Astrocyte (in vitro differentiated cells and primary cell): ENCODE data around the gene IFT88. TPM values are rescaled to one million over a fixed set of nuclear protein-coding genes. Genes with fewer than 3 reads are reported as not detected.

ENCODE experiments used
- DNase-seq: peaks from one replicate; pipeline ENCODE4 v3.0.0-alpha.2; 2010; ENCODE audit warnings: low read depth
- FAIRE-seq: peaks from 2 replicates; lab custom pipeline; 2011; peaks lifted over from hg19 to GRCh38; lab: Jason Lieb, UNC
- H2AFZ ChIP-seq: 2 replicates; pipeline ENCODE4 v1.6.0; 2012; ENCODE audit warnings: low read depth, low read length, inconsistent platforms
- H3K27ac ChIP-seq: 2 replicates; pipeline ENCODE4 v1.5.1; 2011; ENCODE audit warnings: low read depth, low read length, inconsistent platforms
- H3K27me3 ChIP-seq: 2 replicates; pipeline ENCODE4 v1.6.0; 2011; ENCODE audit warnings: low read length, inconsistent platforms; ENCODE audit not compliant: insufficient read depth
- H3K36me3 ChIP-seq: 2 replicates; pipeline ENCODE4 v1.5.1; 2011; ENCODE audit warnings: low read length, inconsistent platforms; ENCODE audit not compliant: insufficient read depth
- H3K4me1 ChIP-seq: 2 replicates; pipeline ENCODE4 v1.5.1; 2011; ENCODE audit warnings: low read length, inconsistent platforms; ENCODE audit not compliant: insufficient read depth
- H3K4me2 ChIP-seq: 2 replicates; pipeline ENCODE4 v1.6.0; 2012; ENCODE audit warnings: low read length, inconsistent platforms
- H3K4me3 ChIP-seq: 2 replicates; pipeline ENCODE4 v1.5.1; 2011; ENCODE audit warnings: low read depth, mild to moderate bottlenecking, low read length, inconsistent platforms; ENCODE audit not compliant: insufficient read depth
- H3K79me2 ChIP-seq: 2 replicates; pipeline ENCODE4 v1.6.0; 2012; ENCODE audit warnings: mild to moderate bottlenecking, low read length, inconsistent platforms; ENCODE audit not compliant: insufficient read depth
- H3K9ac ChIP-seq: 2 replicates; pipeline ENCODE4 v1.6.0; 2012; ENCODE audit warnings: mild to moderate bottlenecking, low read length, inconsistent platforms
- H3K9me3 ChIP-seq: 2 replicates; pipeline ENCODE4 v1.5.1; 2012; ENCODE audit warnings: low read depth, mild to moderate bottlenecking, low read length, inconsistent platforms; ENCODE audit not compliant: insufficient read depth
- H4K20me1 ChIP-seq: 2 replicates; pipeline ENCODE4 v1.6.0; 2012; ENCODE audit warnings: low read length, inconsistent platforms; ENCODE audit not compliant: insufficient read depth
- H3K27ac Mint-ChIP-seq: one replicate; pipeline ENCODE4 v1.8.0; 2021; ENCODE audit warnings: mild to moderate bottlenecking, mixed read lengths; ENCODE audit not compliant: unreplicated experiment
- H3K27me3 Mint-ChIP-seq: one replicate; pipeline ENCODE4 v1.8.0; 2021; ENCODE audit warnings: low read depth, mixed read lengths; ENCODE audit not compliant: unreplicated experiment
- H3K36me3 Mint-ChIP-seq: one replicate; pipeline ENCODE4 v1.8.0; 2021; ENCODE audit warnings: low read depth, mixed read lengths; ENCODE audit not compliant: unreplicated experiment
- H3K4me1 Mint-ChIP-seq: one replicate; pipeline ENCODE4 v1.8.0; 2021; ENCODE audit warnings: low read depth, mixed read lengths; ENCODE audit not compliant: unreplicated experiment
- H3K4me3 Mint-ChIP-seq: one replicate; pipeline ENCODE4 v1.8.0; 2021; ENCODE audit warnings: mild to moderate bottlenecking, moderate library complexity, mixed read lengths; ENCODE audit not compliant: unreplicated experiment
- H3K9me3 Mint-ChIP-seq: one replicate; pipeline ENCODE4 v1.8.0; 2021; ENCODE audit warnings: mild to moderate bottlenecking, mixed read lengths; ENCODE audit not compliant: unreplicated experiment
- EZH2 ChIP-seq: IDR thresholded peaks from 2 replicates; pipeline ENCODE4 v1.6.1; 2012; ENCODE audit warnings: mild to moderate bottlenecking, low read length, inconsistent platforms; ENCODE audit not compliant: insufficient read depth
- total RNA-seq: library from RNA; stranded (reverse); gene quantifications from 2 replicates; pipeline ENCODE4 v1.2.1, GENCODE V29; 2021
- TF ChIP-seq, protein P1 (sequence below): IDR thresholded peaks from 2 replicates; pipeline ENCODE4 v1.5.1; 2011; ENCODE audit warnings: low read depth, mild to moderate bottlenecking, inconsistent platforms, low read length, moderate library complexity; ENCODE audit not compliant: insufficient read depth

The IFT88 gene
- total RNA-seq, 1 donor from 2014 or later: 7.6 TPM

DNA sequence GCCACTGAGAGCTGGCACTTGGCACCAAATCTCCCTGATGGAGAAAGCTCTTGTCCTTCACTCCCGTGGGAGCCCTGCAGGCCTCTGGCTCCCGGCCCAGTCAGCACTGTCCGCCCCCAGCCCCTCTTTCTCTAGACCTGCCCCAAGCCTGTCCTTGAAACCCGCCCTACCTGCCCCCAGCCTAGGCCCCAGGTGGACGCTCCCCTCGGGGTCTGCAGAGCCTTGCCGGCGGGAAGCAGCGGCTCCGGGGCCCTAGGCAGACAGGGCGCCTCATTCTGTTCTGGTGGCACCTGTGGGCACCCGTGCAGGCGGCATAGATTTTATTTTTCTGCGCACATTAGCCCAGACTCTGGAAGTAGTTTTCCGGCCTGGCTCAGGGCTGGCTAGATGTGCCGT lies 154.1 kb downstream of the IFT88 start:
- Histone ChIP-seq H3K27ac (no peak overlapping the region), H3K27me3 (peaks cover 8% of the 10 kb centered on the region), H2AFZ (no peak overlapping the region), H3K79me2 (no peaks in the 10 kb centered on the region), H3K4me3 (no peak overlapping the region), H3K9ac (no peak overlapping the region), H3K36me3 (no peaks in the 10 kb centered on the region), H4K20me1 (no peaks in the 10 kb centered on the region), H3K4me1 (peaks cover 10% of the 10 kb centered on the region), H3K9me3 (no peaks in the 10 kb centered on the region), H3K4me2 (peak overlapping the region; percentile 87)
- FAIRE-seq (no peak), DNase-seq (no peak)
- Mint-ChIP-seq H3K27ac (no peak overlapping the region), H3K36me3 (peaks cover 1% of the 10 kb centered on the region), H3K9me3 (no peaks in the 10 kb centered on the region), H3K4me3 (no peak overlapping the region), H3K27me3 (peaks cover 23% of the 10 kb centered on the region), H3K4me1 (no peaks in the 10 kb centered on the region)
- no peak for TF ChIP-seq EZH2
- TF ChIP-seq, protein P1, sequence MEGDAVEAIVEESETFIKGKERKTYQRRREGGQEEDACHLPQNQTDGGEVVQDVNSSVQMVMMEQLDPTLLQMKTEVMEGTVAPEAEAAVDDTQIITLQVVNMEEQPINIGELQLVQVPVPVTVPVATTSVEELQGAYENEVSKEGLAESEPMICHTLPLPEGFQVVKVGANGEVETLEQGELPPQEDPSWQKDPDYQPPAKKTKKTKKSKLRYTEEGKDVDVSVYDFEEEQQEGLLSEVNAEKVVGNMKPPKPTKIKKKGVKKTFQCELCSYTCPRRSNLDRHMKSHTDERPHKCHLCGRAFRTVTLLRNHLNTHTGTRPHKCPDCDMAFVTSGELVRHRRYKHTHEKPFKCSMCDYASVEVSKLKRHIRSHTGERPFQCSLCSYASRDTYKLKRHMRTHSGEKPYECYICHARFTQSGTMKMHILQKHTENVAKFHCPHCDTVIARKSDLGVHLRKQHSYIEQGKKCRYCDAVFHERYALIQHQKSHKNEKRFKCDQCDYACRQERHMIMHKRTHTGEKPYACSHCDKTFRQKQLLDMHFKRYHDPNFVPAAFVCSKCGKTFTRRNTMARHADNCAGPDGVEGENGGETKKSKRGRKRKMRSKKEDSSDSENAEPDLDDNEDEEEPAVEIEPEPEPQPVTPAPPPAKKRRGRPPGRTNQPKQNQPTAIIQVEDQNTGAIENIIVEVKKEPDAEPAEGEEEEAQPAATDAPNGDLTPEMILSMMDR: no peak

- Mint-ChIP-seq H3K27ac (no peak overlapping the region), H3K27me3 (peaks cover 18% of the 10 kb centered on the region), H3K9me3 (no peaks in the 10 kb centered on the region), H3K4me3 (peak overlapping the region; percentile 34), H3K36me3 (peaks cover 1% of the 10 kb centered on the region), H3K4me1 (no peaks in the 10 kb centered on the region)
- DNase-seq: peak; percentile 49
- peaks cover 10% of the 10 kb centered on the region for H3K4me1 ChIP-seq
- no peaks in the 10 kb centered on the region for H4K20me1 ChIP-seq
- H3K9me3 ChIP-seq: no peaks in the 10 kb centered on the region
- peak overlapping the region; percentile 87 for H3K4me2 ChIP-seq
- no peak overlapping the region for H3K27ac ChIP-seq
- H2AFZ ChIP-seq: peak overlapping the region; percentile 89
- TF ChIP-seq, protein P1: no peak
- no peak for TF ChIP-seq EZH2
- peaks cover 3% of the 10 kb centered on the region for H3K27me3 ChIP-seq
- H3K4me3 ChIP-seq: peak overlapping the region; percentile 39
- FAIRE-seq: no peak
- no peaks in the 10 kb centered on the region for H3K36me3 ChIP-seq
- peak overlapping the region; percentile 33 for H3K9ac ChIP-seq
- no peaks in the 10 kb centered on the region for H3K79me2 ChIP-seq
Observed at GRCh38 chr13:20721454-20722357, 154.7 kb downstream of the IFT88 start.

- no peak overlapping the region for H3K9ac ChIP-seq
- peak overlapping the region; percentile 72 for H3K27ac Mint-ChIP-seq
- DNase-seq: no peak
- H3K4me1 Mint-ChIP-seq: no peaks in the 10 kb centered on the region
- no peaks in the 10 kb centered on the region for H4K20me1 ChIP-seq
- H3K27me3 Mint-ChIP-seq: peaks cover 6% of the 10 kb centered on the region
- no peak for TF ChIP-seq EZH2
- TF ChIP-seq, protein P1: no peak
- no peak for FAIRE-seq
- no peaks in the 10 kb centered on the region for H3K9me3 ChIP-seq
- H2AFZ ChIP-seq: no peak overlapping the region
- no peaks in the 10 kb centered on the region for H3K79me2 ChIP-seq
- no peaks in the 10 kb centered on the region for H3K4me1 ChIP-seq
- H3K4me3 Mint-ChIP-seq: no peak overlapping the region
- no peaks in the 10 kb centered on the region for H3K27me3 ChIP-seq
- peaks cover under 1% of the 10 kb centered on the region for H3K36me3 Mint-ChIP-seq
- H3K4me3 ChIP-seq: no peak overlapping the region
- no peak overlapping the region for H3K4me2 ChIP-seq
- no peak overlapping the region for H3K27ac ChIP-seq
- peaks cover 4% of the 10 kb centered on the region for H3K9me3 Mint-ChIP-seq
- H3K36me3 ChIP-seq: no peaks in the 10 kb centered on the region
Observed at GRCh38 chr13:20727856-20728255, 160.9 kb downstream of the IFT88 start.
